HG03196 (cell line): ENCODE data around the gene IPO11.
A peak's percentile ranks its signal among the peaks of the same experiment; 100 is the strongest.
"Not testable (repeated sequence)": the region's sequence is repeated elsewhere in the genome, so short reads cannot be mapped to it uniquely, and the experiment has no call there.

ENCODE experiments used
- ATAC-seq: cut with Tn5 transposase; IDR thresholded peaks from one replicate; pipeline ENCODE4 v1.9.1; 2021; ENCODE audit not compliant: unreplicated experiment

IPO11 gene

GRCh38 chr5:62432621-62433064 is 20.1 kb downstream of the IPO11 start:
- ATAC-seq: no peak

- ATAC-seq: no peak
Observed at GRCh38 chr5:62448528-62448927, 36.0 kb downstream of the IPO11 start.

DNA sequence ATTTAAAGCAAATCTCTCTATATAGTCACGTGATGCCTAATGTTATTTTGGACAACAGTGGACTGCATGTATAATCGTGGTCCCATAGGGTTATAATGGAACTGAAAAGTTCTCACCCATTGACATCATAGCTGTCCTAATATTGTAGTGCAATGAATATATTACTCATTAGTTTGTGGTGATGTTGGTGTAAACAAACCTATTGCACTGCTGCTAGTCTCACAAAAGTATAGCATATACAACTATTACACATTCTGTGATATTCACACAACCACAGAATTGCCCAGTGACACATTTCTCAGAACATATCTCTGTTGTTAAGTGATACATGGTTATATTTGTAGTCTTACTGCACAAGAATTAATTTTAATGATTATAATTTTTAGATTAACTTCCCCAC is 37.7 kb downstream of the IPO11 start:
- no peak for ATAC-seq

GRCh38 chr5:62457071-62457470 is 44.5 kb downstream of the IPO11 start:
- no peak for ATAC-seq

DNA sequence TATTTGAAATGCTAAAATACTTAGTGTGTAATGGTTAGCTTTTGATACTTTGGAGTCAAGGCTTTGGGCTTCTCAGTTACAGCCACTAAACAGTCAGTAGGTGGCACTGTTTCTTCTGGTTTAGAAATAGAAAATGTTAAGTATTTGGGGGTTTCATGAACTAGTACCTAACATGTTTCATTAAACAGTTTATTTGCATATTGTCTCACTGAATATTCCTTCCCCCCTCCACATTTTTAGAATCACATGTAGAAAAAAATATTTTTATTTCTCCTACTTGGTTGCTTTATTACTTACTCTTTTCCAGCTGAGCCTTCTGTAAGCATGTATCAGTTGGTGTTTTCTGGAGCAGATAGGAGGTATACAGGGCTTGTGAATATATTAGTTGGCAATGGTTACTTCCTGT is 48.0 kb downstream of the IPO11 start:
- peak; percentile 78 for ATAC-seq

DNA sequence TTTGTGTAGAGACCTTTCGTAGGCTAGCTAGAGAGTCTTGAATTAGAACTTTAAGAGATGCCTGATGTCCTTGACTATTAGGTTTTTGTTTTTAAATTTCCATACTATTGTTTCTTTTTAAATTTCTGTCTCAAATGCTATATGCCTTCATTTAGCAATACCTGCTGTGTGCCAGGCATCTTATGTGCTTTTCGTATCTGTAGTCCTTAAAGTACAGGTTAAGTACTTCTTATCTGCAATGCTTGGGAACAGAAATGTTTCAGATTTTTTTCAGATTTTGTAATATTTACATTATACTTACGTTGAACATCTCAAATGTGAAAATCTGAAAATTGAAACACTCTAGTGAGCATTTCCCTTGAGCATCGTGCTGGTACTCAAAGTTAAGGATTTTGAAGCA is 49.0 kb downstream of the IPO11 start:
- no peak for ATAC-seq

- ATAC-seq: no peak
Observed at GRCh38 chr5:62465985-62466925, 53.7 kb downstream of the IPO11 start.

DNA sequence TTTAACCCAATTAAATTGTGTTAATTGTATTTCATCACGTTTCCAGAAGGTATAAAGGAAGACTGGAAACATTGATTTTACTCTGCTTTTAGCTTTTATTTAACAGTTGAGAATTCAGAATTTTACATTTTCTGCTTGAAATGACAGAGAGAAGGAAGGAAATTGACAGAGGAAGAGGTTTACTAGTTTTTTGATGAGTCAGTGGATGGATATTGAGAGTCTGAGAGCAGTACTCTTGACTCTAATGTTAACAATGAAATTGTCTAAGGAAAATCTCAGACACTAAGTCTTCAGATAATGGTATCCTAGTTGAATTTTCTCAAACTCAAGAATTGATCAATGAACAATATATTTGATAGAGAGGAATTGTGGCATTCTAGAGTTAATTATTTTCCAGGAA is 60.6 kb downstream of the IPO11 start:
- ATAC-seq: no peak

- ATAC-seq: no peak
Observed at GRCh38 chr5:62475072-62475471, 62.5 kb downstream of the IPO11 start.

DNA sequence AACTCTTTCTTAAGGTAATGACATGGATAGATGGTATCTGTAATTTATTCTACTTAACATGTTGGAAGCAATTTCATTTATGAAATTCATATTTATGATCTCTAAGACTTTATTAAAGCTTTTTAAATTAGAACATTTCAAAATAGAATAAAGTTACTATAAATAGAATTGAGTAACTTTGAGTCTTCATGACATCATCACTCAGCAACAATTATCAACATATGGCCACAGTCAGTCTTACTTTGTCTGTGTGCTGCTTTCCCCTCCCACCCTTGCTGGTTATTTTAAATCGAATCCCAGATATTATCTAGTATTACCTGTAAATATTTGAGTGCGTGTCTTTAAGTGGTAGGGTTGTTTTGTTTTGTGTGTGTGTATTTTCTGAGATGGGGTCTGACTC is 65.2 kb downstream of the IPO11 start:
- ATAC-seq: no peak

- no peak for ATAC-seq
Observed at GRCh38 chr5:62483556-62483955, 71.0 kb downstream of the IPO11 start.

DNA sequence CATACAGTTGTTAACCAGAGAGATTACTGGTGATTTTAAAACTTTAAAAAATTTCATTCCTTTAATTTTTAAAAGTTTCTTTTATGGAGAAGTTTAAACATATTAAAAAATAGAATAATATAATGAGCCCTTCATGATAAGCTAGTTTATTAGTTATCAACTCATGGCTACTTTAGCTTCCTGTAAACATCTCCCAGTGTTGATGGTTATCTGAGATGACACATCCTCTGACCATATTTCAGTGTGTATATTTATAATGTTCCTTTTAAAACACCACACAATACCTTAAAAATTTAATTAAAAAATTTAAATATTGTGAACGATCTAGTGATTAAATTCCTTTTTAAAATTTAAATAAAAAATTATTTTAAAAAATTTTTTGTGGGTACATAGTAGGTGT is 74.1 kb downstream of the IPO11 start:
- ATAC-seq: no peak

DNA sequence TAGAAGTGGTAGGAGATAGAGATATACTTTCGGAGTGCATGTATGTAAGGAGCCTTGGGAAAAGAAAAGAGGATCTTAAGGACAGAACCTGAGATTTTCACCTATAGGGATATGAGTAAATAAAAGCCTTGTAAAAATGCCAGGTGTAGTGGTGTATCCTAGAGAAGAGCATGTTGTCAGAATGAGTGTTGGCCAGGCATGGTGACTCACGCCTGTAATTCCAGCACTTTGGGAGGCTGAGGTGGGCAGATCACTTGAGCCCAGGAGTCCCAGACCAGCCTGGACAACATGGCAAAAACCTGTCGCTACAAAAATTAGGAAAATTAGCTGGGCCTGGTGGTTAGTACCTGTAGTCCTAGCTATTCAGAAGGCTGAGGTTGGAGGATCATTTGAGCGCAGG is 76.0 kb downstream of the IPO11 start:
- ATAC-seq: no peak

DNA sequence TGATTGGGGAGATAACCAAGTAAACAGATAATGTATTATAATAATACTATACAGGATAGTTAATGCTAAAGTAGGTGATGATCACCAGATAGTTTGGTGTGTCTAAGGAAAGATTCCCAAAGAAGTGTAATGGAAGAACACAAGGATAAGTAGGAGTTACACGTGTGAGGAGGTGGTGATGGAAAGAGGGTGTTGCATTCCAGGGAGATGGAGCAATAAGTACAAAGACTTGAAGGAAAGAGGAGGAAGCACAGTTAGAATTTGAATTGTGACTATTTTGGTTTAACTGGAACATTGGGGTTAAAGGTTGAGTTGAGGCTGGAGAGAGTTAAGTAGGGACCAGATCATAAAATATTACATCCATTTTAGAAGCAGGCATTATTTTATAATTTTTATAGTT is 76.9 kb downstream of the IPO11 start:
- no peak for ATAC-seq

- no peak for ATAC-seq
Observed at GRCh38 chr5:62494772-62495171, 82.2 kb downstream of the IPO11 start.

GRCh38 chr5:62496876-62497275 is 84.3 kb downstream of the IPO11 start:
- no peak for ATAC-seq

- ATAC-seq: no peak
Observed at GRCh38 chr5:62498961-62499360, 86.4 kb downstream of the IPO11 start.

GRCh38 chr5:62499756-62500155 is 87.2 kb downstream of the IPO11 start:
- ATAC-seq: no peak

DNA sequence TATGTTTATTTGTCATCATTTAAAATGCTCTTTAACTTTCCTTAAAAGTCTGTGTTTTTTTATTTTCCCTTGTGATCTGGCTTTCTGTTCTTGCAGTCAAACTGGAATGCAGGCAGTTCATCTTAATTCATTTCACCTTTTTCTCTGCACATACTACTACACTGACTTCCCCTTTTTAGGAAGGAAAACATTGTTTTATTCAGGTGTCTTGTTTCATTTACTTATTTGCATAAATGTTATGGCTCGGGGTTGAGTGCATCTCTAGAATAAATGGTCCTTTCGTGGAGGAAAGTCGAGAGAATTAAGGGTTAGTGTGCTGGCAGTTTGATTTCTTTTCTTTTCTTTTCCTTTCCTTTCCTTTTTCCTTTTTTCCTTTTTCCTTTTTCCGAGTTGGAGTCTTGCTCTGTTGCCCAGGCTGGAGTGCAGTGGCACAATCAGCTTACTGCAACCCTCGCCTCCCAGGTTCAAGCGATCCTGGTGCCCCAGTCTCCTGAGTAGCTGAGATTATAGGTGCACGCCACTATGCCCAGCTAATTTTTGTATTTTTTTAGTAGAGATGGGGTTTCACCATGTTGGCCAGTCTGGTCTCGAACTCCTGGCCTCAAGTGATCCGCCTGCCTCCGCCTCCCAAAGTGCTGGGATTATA is 90.0 kb downstream of the IPO11 start:
- ATAC-seq: no peak

DNA sequence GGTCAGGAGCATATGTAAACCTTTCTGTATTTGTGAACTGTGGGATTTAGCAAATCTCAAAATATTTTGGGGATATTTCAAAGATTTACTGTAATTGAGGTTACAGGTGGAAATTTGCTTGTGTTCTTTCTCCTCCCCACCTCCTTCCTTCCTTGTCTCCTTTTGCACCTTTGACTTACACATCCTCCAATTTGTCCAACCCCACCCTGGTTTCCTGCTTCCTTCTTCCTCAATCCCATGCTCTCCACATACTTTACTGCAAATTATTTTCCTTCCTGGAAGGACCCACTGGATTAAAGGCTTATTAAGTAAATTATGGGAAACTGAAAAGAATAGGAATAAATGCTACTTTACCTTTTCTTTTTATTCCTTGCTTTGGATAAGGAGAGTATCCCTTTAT is 91.6 kb downstream of the IPO11 start:
- ATAC-seq: no peak

DNA sequence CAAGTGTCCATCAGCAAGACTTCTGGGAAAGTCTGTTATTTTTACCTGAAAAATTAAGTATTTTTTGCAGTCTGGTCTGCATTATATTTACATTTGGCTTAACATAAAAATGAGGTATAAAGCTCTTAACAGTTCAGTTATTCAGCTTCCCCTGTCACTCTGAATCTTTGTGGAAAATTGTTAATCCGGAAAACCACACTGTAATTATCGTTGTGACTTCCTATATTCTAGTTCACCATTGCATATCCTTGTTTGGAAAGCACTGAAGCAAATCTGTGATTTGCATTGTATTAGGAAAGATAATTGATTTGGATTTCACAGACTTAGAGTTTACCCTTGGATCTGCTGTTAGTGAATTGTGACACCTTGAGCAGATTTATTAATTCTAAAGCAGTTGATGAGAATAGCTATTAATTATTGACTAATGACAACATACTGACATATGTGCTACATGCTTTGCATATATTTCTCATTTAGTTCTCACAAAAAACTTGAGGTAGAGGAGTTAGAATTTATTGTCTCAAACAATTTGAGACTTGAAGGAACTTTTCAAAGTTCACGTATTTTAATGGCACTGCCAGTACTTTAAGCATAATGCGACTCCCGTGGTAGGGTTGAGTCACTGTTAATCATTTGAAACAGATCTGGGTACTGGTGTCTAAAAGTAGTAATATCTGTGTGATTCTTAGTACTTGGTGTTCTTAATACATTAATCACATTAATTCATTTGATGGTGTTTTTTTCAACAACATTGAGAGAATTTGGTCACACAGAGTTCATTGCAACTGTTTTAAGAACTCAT is 94.3 kb downstream of the IPO11 start:
- no peak for ATAC-seq

- ATAC-seq: not testable (repeated sequence)
Observed at GRCh38 chr5:62508760-62509159, 96.2 kb downstream of the IPO11 start.
